ENCODE data around the gene TNXB. TPM values are rescaled to one million over a fixed set of nuclear protein-coding genes. Genes with fewer than 3 reads are reported as not detected.
"Not testable (repeated sequence)": the region's sequence is repeated elsewhere in the genome, so short reads cannot be mapped to it uniquely, and the experiment has no call there.

The TNXB gene
- total RNA-seq, 2 experiments from 2014 or later, result 5.7 to 6.4 TPM

DNA sequence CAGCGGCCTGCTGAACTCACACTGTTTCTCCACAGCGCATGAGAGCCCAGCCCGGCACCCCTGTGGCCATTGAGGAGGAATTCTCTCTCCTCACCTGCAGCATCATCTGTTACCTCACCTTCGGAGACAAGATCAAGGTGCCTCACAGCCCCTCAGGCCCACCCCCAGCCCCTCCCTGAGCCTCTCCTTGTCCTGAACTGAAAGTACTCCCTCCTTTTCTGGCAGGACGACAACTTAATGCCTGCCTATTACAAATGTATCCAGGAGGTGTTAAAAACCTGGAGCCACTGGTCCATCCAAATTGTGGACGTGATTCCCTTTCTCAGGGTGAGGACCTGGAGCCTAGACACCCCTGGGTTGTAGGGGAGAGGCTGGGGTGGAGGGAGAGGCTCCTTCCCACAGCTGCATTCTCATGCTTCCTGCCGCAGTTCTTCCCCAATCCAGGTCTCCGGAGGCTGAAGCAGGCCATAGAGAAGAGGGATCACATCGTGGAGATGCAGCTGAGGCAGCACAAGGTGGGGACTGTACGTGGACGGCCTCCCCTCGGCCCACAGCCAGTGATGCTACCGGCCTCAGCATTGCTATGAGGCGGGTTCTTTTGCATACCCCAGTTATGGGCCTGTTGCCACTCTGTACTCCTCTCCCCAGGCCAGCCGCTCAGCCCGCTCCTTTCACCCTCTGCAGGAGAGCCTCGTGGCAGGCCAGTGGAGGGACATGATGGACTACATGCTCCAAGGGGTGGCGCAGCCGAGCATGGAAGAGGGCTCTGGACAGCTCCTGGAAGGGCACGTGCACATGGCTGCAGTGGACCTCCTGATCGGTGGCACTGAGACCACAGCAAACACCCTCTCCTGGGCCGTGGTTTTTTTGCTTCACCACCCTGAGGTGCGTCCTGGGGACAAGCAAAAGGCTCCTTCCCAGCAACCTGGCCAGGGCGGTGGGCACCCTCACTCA lies 69.5 kb downstream of the TNXB start:
- DNase-seq; H3K9me3 Mint-ChIP-seq; POLR2A ChIA-PET; H3K4me1 Mint-ChIP-seq; H3K4me3 Mint-ChIP-seq; H3K36me3 Mint-ChIP-seq (ENCODE audit: low read depth); H3K27me3 Mint-ChIP-seq; H3K27ac Mint-ChIP-seq; CTCF ChIA-PET: not testable (repeated sequence)

DNA sequence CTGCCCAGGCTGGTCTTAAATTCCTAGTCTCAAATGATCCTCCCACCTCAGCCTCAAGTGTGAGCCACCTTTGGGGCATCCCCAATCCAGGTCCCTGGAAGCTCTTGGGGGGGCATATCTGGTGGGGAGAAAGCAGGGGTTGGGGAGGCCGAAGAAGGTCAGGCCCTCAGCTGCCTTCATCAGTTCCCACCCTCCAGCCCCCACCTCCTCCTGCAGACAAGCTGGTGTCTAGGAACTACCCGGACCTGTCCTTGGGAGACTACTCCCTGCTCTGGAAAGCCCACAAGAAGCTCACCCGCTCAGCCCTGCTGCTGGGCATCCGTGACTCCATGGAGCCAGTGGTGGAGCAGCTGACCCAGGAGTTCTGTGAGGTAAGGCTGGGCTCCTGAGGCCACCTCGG lies 70.3 kb downstream of the TNXB start:
- POLR2A ChIA-PET; H3K27ac Mint-ChIP-seq; H3K36me3 Mint-ChIP-seq (ENCODE audit: low read depth); H3K27me3 Mint-ChIP-seq; H3K4me3 Mint-ChIP-seq; DNase-seq; CTCF ChIA-PET; H3K9me3 Mint-ChIP-seq; H3K4me1 Mint-ChIP-seq: not testable (repeated sequence)

DNA sequence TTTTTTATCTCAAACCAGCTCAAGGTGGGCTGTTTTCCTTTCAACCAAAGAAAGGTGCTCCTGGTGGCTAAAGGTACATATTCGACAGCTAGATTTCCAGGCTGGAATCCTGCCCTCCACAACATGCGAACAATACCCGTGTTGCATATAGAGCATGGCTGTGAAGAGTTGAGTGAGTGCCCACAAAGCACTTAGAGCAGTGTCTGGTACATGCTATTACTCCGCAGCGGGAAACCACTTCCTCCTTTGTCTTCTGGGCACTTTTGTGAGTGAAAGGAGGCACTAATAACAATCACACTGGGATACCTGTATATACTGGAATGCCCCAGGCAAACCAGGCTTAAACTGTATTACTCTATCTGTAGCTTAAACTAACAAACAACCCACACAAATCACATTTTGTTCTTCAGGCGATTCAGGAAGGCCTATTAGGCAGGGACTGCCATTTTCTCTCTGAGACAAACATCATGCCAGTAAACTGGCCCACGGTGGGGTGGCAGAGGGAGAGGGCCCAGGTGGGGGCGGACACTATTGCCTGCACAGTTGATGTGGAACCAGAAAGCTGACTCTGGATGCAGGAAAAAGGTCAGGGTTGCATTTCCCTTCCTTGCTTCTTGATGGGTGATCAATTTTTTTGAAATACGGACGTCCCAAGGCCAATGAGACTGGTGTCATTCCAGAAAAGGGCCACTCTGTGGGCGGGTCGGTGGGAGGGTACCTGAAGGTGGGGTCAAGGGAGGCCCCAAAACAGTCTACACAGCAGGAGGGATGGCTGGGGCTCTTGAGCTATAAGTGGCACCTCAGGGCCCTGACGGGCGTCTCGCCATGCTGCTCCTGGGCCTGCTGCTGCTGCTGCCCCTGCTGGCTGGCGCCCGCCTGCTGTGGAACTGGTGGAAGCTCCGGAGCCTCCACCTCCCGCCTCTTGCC lies 71.3 kb downstream of the TNXB start, which contains the start of gene CYP21A2:
TSS of gene CYP21A2 (plus strand) at position 818 of the 927 bp plus-strand sequence. CDS start at position 826, 8 bp downstream.
- H3K4me3 Mint-ChIP-seq; H3K4me1 Mint-ChIP-seq; DNase-seq; H3K36me3 Mint-ChIP-seq (ENCODE audit: low read depth); CTCF ChIA-PET; H3K27me3 Mint-ChIP-seq; POLR2A ChIA-PET; H3K27ac Mint-ChIP-seq; H3K9me3 Mint-ChIP-seq: not testable (repeated sequence)

DNA sequence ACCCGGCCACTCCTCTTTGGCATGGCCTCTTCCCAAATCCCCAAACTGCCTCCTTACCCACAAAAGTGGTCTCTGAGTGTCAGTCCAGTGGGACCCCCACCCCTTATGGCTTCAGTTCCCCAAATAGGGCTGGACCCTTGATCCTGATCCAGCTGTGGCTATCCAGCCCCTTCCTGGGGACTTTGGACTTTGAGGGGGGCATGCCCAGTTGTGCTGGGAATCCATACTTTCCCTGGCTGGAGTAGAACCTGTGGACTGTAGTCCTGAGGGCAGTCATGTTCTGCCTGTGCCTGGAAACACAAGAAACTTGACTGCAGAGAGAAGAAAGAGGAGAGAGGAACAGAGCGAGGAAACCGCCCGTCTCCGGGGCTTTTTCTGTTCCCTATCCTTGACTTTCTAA lies 72.0 kb downstream of the TNXB start:
- POLR2A ChIA-PET; DNase-seq; H3K27me3 Mint-ChIP-seq; H3K9me3 Mint-ChIP-seq; H3K27ac Mint-ChIP-seq; H3K36me3 Mint-ChIP-seq (ENCODE audit: low read depth); H3K4me3 Mint-ChIP-seq; CTCF ChIA-PET; H3K4me1 Mint-ChIP-seq: not testable (repeated sequence)

DNA sequence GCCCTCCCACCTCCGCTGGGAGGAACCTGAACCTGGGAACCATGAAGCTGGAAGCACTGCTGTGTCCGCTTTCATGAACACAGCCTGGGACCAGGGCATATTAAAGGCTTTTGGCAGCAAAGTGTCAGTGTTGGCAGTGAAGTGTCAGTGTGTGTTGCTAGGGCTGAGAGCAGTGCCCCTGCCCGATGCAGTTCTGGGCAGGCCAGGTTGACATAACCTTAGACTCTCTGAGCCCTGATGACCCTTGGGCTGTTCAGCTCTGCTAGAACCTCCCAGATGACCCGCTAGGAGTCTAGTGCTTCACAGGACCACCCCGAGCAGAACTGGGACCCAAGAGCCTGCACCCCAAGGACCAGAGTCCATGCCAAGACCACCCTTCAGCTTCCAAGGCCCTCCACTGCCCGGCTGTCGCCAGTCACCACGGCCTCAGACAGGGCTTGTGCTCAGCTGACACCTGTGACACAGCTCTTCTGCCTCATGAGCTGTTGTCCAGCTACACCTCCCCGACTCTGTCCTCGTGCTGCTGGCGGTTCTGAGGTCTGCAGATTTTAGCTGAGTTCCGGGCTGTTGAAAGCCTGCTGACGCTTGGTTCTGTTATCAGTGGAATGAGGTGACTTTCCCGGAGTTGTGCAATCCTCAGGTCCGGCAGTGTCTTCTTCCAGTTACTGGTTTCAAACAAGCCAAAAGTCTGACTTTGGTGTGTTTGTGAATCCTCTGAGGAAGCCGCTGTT lies 73.7 kb downstream of the TNXB start:
- H3K4me3 Mint-ChIP-seq; H3K4me1 Mint-ChIP-seq; H3K27me3 Mint-ChIP-seq; H3K9me3 Mint-ChIP-seq; POLR2A ChIA-PET; H3K27ac Mint-ChIP-seq; CTCF ChIA-PET; DNase-seq; H3K36me3 Mint-ChIP-seq (ENCODE audit: low read depth): not testable (repeated sequence)

DNA sequence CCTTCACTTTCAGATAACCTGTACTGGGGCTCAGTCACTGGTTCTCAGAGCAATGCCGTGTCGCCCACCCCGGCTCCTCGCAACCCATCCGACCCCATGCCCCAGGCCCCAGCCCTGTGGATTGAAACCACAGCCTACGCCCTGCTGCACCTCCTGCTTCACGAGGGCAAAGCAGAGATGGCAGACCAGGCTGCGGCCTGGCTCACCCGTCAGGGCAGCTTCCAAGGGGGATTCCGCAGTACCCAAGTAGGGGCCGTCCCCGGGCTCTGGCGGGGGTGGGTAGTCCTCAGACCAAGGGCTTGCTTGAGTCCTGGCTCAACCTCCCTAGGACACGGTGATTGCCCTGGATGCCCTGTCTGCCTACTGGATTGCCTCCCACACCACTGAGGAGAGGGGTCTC lies 79.6 kb downstream of the TNXB start:
- POLR2A ChIA-PET; H3K36me3 Mint-ChIP-seq (ENCODE audit: low read depth); H3K27me3 Mint-ChIP-seq: not testable (repeated sequence)

DNA sequence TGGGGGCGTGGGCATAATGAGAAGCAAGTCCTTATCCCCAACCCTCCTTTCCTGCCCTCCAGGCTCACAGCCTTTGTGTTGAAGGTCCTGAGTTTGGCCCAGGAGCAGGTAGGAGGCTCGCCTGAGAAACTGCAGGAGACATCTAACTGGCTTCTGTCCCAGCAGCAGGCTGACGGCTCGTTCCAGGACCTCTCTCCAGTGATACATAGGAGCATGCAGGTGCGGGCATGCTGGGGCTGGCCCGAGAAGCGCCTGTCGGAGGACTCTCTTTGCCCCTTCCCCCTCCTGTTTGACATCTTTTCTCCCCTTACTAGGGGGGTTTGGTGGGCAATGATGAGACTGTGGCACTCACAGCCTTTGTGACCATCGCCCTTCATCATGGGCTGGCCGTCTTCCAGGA lies 80.5 kb downstream of the TNXB start:
- POLR2A ChIA-PET; H3K36me3 Mint-ChIP-seq (ENCODE audit: low read depth); H3K4me3 Mint-ChIP-seq; CTCF ChIA-PET; H3K9me3 Mint-ChIP-seq; DNase-seq; H3K27ac Mint-ChIP-seq; H3K4me1 Mint-ChIP-seq; H3K27me3 Mint-ChIP-seq: not testable (repeated sequence)

More for the DNA sequence above, 79.6 kb downstream of the TNXB start:
- H3K4me3 Mint-ChIP-seq, CTCF ChIA-PET, DNase-seq, H3K27ac Mint-ChIP-seq, H3K4me1 Mint-ChIP-seq, H3K9me3 Mint-ChIP-seq: not testable (repeated sequence)

DNA sequence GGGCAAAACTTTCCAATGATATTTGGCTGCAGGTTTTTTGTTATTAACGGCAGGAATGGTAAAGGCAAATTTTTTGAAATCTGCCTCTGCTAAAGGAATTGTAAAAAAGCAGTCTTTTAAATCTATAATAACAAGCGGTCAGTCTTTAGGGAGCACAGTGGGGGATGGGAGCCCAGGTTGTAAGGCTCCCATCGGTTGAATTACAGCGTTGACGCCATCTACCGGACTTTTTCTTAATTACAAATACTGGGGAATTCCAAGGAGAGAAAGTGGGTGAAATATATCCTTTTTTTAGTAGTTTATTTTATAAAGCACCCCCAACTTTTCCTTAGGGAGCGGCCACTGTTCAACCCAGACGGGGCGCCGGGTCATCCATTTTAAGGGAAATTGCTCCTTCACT lies 87.0 kb downstream of the TNXB start:
- H3K4me1 Mint-ChIP-seq; DNase-seq; H3K27me3 Mint-ChIP-seq; CTCF ChIA-PET; H3K9me3 Mint-ChIP-seq; H3K36me3 Mint-ChIP-seq (ENCODE audit: low read depth); POLR2A ChIA-PET; H3K4me3 Mint-ChIP-seq; H3K27ac Mint-ChIP-seq: not testable (repeated sequence)

DNA sequence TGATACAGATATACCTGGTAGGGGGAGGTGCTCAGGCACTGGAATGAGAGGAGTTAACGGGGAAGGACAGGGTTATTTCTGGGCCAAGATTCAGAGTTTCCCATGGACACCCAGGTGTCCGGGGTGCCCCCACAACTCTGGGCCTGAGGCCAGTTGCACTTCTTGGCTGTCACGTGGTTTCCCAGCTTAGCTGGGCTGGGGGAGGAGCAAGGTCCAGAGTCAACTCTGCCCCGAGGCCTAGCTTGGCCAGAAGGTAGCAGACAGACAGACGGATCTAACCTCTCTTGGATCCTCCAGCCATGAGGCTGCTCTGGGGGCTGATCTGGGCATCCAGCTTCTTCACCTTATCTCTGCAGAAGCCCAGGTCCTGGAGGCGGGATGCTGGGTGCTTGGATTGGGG lies 94.6 kb downstream of the TNXB start, which contains the start of gene C4B:
TSS of gene C4B (plus strand) at position 249 of the 400 bp plus-strand sequence. CDS start at position 300, 51 bp downstream.
- H3K36me3 Mint-ChIP-seq (ENCODE audit: low read depth); H3K4me3 Mint-ChIP-seq; DNase-seq; H3K9me3 Mint-ChIP-seq; H3K27me3 Mint-ChIP-seq; CTCF ChIA-PET; POLR2A ChIA-PET; H3K4me1 Mint-ChIP-seq; H3K27ac Mint-ChIP-seq: not testable (repeated sequence)

DNA sequence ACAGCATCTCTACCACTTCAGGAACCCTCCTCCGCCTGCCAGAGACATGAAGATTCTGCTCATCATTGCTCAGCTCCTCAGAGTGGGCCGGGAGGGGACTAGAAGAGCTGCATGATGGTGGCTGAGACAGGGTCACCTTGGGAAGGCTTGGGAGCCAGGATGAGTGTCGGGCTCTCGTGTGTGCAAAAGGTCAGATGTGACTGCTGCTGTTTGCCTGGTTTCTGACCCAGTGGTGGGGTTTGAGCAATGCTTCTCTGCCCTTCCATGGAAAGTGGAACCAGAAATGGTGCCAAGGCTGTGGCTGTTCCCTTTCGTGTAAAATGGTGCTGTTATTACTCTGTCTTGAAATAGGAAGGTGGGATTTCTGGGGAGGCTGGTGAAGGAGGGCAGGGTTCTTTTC lies 95.4 kb downstream of the TNXB start:
- H3K4me3 Mint-ChIP-seq; H3K27me3 Mint-ChIP-seq; CTCF ChIA-PET; H3K36me3 Mint-ChIP-seq (ENCODE audit: low read depth); DNase-seq; H3K9me3 Mint-ChIP-seq; POLR2A ChIA-PET; H3K27ac Mint-ChIP-seq; H3K4me1 Mint-ChIP-seq: not testable (repeated sequence)

DNA sequence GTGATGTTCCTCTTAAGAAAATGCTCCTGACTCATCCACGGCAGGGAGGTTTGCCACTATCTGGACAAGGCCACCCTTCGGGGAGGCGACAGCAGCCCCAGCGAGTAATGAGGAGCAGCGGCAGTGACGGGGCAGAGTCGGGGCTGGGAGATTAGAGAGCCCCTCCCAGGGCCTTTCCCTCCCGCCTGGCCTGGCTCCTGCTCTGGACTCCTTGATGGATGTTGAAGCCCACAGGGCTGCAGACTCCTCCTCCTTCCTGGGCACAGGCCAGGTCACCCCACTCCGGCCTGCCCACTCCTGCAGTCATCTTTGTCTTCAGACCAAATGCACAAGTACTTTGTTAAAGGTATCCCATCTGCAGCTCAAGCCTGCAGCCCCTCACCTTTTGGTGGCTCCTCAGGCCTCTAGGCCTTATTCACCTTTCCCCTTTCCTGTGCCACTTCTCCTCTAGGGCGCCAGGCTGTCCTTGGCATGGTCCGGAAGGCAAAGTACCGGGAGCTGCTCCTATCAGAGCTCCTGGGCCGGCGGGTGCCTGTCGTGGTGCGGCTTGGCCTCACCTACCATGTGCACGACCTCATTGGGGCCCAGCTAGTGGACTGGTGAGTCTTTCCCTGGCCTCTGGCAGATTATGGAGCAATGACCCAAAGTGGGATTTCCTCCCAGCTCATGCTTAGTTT lies 96.1 kb downstream of the TNXB start:
- H3K36me3 Mint-ChIP-seq (ENCODE audit: low read depth); H3K4me1 Mint-ChIP-seq; CTCF ChIA-PET; H3K27ac Mint-ChIP-seq; POLR2A ChIA-PET; DNase-seq; H3K9me3 Mint-ChIP-seq; H3K27me3 Mint-ChIP-seq; H3K4me3 Mint-ChIP-seq: not testable (repeated sequence)

DNA sequence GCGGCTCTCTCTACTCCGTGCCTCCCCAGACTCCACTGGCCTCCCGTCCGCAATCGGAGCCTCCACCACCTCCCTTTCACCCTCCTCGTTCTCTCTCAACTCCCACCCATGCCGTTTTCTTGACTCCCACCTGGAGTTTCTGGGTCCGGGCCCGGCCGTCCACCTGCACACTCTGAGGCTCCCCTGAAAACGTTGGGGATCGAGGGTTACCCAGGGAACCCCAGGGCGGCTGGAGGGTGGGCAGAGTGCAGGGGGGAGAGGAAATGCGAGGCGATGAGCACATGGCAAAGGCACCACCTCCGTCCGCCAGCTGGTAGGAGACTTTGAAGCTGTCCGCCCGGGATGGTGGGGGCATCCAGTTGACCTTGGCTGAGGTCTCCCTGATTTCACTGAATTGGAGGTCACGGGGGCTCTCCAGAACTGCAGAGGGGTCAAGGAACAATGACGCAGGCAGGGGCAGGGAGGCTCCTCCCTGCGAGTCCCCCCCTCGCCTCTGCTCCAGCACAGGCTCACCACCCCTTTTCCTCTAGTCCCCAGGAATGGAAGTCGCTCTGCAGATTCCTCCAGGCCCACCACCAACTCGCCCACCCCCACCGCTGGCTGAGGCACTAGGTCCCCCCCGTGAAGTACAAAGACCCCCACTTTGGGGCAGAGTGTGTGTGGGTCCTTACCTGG lies 98.1 kb downstream of the TNXB start:
- DNase-seq; H3K27ac Mint-ChIP-seq; CTCF ChIA-PET; H3K27me3 Mint-ChIP-seq; H3K4me3 Mint-ChIP-seq; POLR2A ChIA-PET; H3K4me1 Mint-ChIP-seq; H3K36me3 Mint-ChIP-seq (ENCODE audit: low read depth); H3K9me3 Mint-ChIP-seq: not testable (repeated sequence)

All from activated CD4-positive, alpha-beta memory T cell treated with anti-CD3 and anti-CD28 coated beads, Interleukin-2, amount 10 ng/mL, durations not matched to agents 7 days and 5 days (primary cell).